Endothelial cell of umbilical vein (primary cell): ENCODE measurements around the gene AGMAT. TPM values are rescaled to one million over a fixed set of nuclear protein-coding genes. Genes with fewer than 3 reads are reported as not detected.
A peak's percentile ranks its signal among the peaks of the same experiment; 100 is the strongest.

Source experiments
- BruUV-seq: library from RNA; stranded (reverse); fragments of 400-500 nt; replicated peaks from 2 replicates; lab custom pipeline; 2021; lab: Mats Ljungman, UMichigan
- CTCF ChIA-PET: fragments of 300-600, 350-600 bp; sonication (Branson Sonifier 250); formaldehyde crosslinking; loops from one replicate; lab custom pipeline; 2021; ENCODE audit warnings: antibody characterized with exemption, inconsistent platforms; lab: Charles Lee
- POLR2A ChIA-PET: fragments of 300-600, 350-600 bp; sonication (Branson Sonifier 250); formaldehyde crosslinking; loops from one replicate; lab custom pipeline; 2021; ENCODE audit warnings: antibody characterized with exemption, inconsistent platforms; lab: Charles Lee
- DNase-seq: peaks from one replicate; pipeline ENCODE4 v3.0.0-alpha.2; 2011; ENCODE audit warnings: low read depth, low spot score
- FAIRE-seq: peaks from 2 replicates; lab custom pipeline; 2011; peaks lifted over from hg19 to GRCh38; lab: Jason Lieb, UNC
- H2AFZ ChIP-seq: 2 replicates; pipeline ENCODE4 v1.6.0; 2012; ENCODE audit warnings: low read depth, low read length, control low read depth, inconsistent platforms
- H3K27ac ChIP-seq: 2 replicates; pipeline ENCODE4 v1.5.1; 2011; ENCODE audit warnings: low read depth, mild to moderate bottlenecking, control low read depth, low read length, moderate library complexity; ENCODE audit not compliant: insufficient read depth
- H3K27me3 ChIP-seq, 2 experiments: 2 replicates each; pipeline versions ENCODE4 v1.6.0 to v1.6.1; 2011; ENCODE audit warnings: low read length in 2 of 2, mixed read lengths in 1 of 2; ENCODE audit not compliant: control insufficient read depth in 2 of 2, insufficient read depth in 2 of 2
- H3K36me3 ChIP-seq, 2 experiments: 2 replicates in 1 of 2; 3 replicates in 1 of 2; pipeline ENCODE4 v1.5.1; 2011; ENCODE audit warnings: low read length in 2 of 2, mild to moderate bottlenecking in 1 of 2, moderate library complexity in 1 of 2; ENCODE audit not compliant: control insufficient read depth in 2 of 2, insufficient read depth in 2 of 2; ENCODE audit errors: extremely low read depth in 1 of 2
- H3K4me1 ChIP-seq: 3 replicates; pipeline ENCODE4 v1.5.1; 2011; ENCODE audit warnings: mild to moderate bottlenecking, low read length; ENCODE audit not compliant: control insufficient read depth, insufficient read depth; ENCODE audit errors: extremely low read depth
- H3K4me2 ChIP-seq: 2 replicates; pipeline ENCODE4 v1.6.1; 2011; ENCODE audit warnings: low read length, control low read depth, mixed read lengths; ENCODE audit not compliant: insufficient read depth
- H3K4me3 ChIP-seq, 3 experiments: fragments of 200-600 bp in 1 of 3; sonication (generic), shearing (Covaris generic) in 1 of 3; replicated peaks in 1 of 3; 2 replicates each; pipeline ENCODE4 v1.5.1; 2011 to 2016; ENCODE audit warnings: control low read depth in 3 of 3, low read length in 3 of 3, mild to moderate bottlenecking in 2 of 3, inconsistent platforms in 1 of 3, low read depth in 1 of 3, moderate library complexity in 1 of 3; ENCODE audit not compliant: insufficient read depth in 1 of 3
- H3K79me2 ChIP-seq: 2 replicates; pipeline ENCODE4 v1.6.0; 2012; ENCODE audit warnings: low read length, inconsistent platforms; ENCODE audit not compliant: control insufficient read depth, insufficient read depth
- H3K9ac ChIP-seq: replicated peaks from 2 replicates; pipeline ENCODE3; 2011; ENCODE audit warnings: low read length, control low read depth; ENCODE audit not compliant: insufficient read depth; ENCODE audit errors: extremely low read depth
- H3K9me1 ChIP-seq: replicated peaks from 3 replicates; pipeline ENCODE4 v1.6.0; 2011; ENCODE audit warnings: mild to moderate bottlenecking, low read length; ENCODE audit not compliant: control insufficient read depth, insufficient read depth; ENCODE audit errors: extremely low read depth
- H3K9me3 ChIP-seq: replicated peaks from 2 replicates; pipeline ENCODE4 v1.5.1; 2012; ENCODE audit warnings: low read length, inconsistent platforms; ENCODE audit not compliant: control insufficient read depth, insufficient read depth
- H4K20me1 ChIP-seq: replicated peaks from 2 replicates; pipeline ENCODE3; 2011; ENCODE audit warnings: mild to moderate bottlenecking, low read length; ENCODE audit not compliant: control insufficient read depth, insufficient read depth; ENCODE audit errors: extremely low read depth
- CTCF ChIP-seq, 2 donors: IDR thresholded peaks; 1 replicate in 1 of 2; 2 replicates in 1 of 2; pipeline ENCODE4 v1.5.1; 2011; ENCODE audit warnings: low read length in 2 of 2, mild to moderate bottlenecking in 2 of 2, moderate library complexity in 2 of 2, control low read depth in 1 of 2, inconsistent platforms in 1 of 2, low read depth in 1 of 2; ENCODE audit not compliant: insufficient read depth in 1 of 2; ENCODE audit errors: extremely low read depth in 1 of 2
- EZH2 ChIP-seq: IDR thresholded peaks from 2 replicates; pipeline ENCODE4 v1.6.1; 2012; ENCODE audit warnings: borderline replicate concordance, low read depth, mild to moderate bottlenecking, moderate library complexity, low read length, inconsistent platforms; ENCODE audit not compliant: severe bottlenecking
- FOS ChIP-seq: IDR thresholded peaks from 2 replicates; pipeline ENCODE4 v1.6.1; 2011; ENCODE audit warnings: mild to moderate bottlenecking, low read length, moderate library complexity, borderline replicate concordance; ENCODE audit not compliant: insufficient read depth
- GATA2 ChIP-seq: IDR thresholded peaks from 2 replicates; pipeline ENCODE4 v1.7.0; 2011; ENCODE audit warnings: low read depth, mild to moderate bottlenecking, moderate library complexity, mixed read lengths, low read length; ENCODE audit not compliant: insufficient read length, insufficient read depth
- JUN ChIP-seq: IDR thresholded peaks from 2 replicates; pipeline ENCODE4 v1.6.1; 2011; ENCODE audit warnings: borderline replicate concordance, low read depth; ENCODE audit not compliant: insufficient read length, insufficient read depth
- MAX ChIP-seq: IDR thresholded peaks from 2 replicates; pipeline ENCODE4 v1.6.1; 2011; ENCODE audit not compliant: insufficient read depth, insufficient read length
- MYC ChIP-seq: IDR thresholded peaks from one replicate; pipeline ENCODE4 v1.6.1; 2011; ENCODE audit warnings: mild to moderate bottlenecking, low read depth, low read length
- POLR2A ChIP-seq: IDR thresholded peaks from 2 replicates; pipeline ENCODE4 v1.6.1; 2012; ENCODE audit warnings: low read depth, mild to moderate bottlenecking, control low read depth, low read length
- POLR2AphosphoS5 ChIP-seq: IDR thresholded peaks from 2 replicates; pipeline ENCODE4 v1.6.1; 2012; ENCODE audit warnings: low read depth, mild to moderate bottlenecking, control low read depth, low read length, moderate library complexity; ENCODE audit not compliant: insufficient read depth
- dilution Hi-C: fragments of 300-500 bp; cut with MboI; formaldehyde crosslinking; loops from one replicate; pipeline ENCODE4 v1.15.0; 2019; ENCODE audit warnings: low sequenced_read_pairs; ENCODE audit not compliant: extremely low pct_ligation_motif_present
- intact Hi-C: fragments of 100-400 bp; cut with micrococcal nuclease; formaldehyde crosslinking; loops from one replicate; pipeline ENCODE4 v1.10.0; 2022
- polyA plus RNA-seq, 4 experiments: library from polyadenylated mRNA; depleted of rRNA in 3 of 4; stranded (reverse) in 3 of 4; unstranded in 1 of 4; fragments of >200 nt; gene quantifications; 2 replicates each; pipeline versions ENCODE4 v1.2.1 to v1.2.3, GENCODE V29; 2011 to 2012; ENCODE audit warnings: missing spikeins in 1 of 4
- total RNA-seq: library from RNA; stranded (reverse); gene quantifications from 2 replicates; pipeline ENCODE4 v1.2.3, GENCODE V29; 2021

AGMAT gene
- total and polyA plus RNA-seq, 2 donors (not counting 3 experiments of a cell fraction or from before 2014, with no cell fraction given) = 0.39 to 1.9 TPM

- Histone ChIP-seq H3K9me1 (no peaks in the 10 kb centered on the region), H3K4me3 (no peak overlapping the region), H3K9me3 (no peaks in the 10 kb centered on the region), H2AFZ (no peak overlapping the region), H3K79me2 (peaks cover 83% of the 10 kb centered on the region), H3K9ac (no peak overlapping the region), H3K36me3 (no peaks in the 10 kb centered on the region), H3K27me3 (no peaks in the 10 kb centered on the region), H3K4me1 (peaks cover 27% of the 10 kb centered on the region), H3K4me2 (peak overlapping the region; percentile 66), H3K27ac (peak overlapping the region; percentile 31), H4K20me1 (no peaks in the 10 kb centered on the region)
- ChIA-PET POLR2A (interaction anchor here (0.7 kb wide), 1 partner anchor 41 kb away, joined by 3 read pairs; no protein-coding TSS in a partner anchor), CTCF (interaction anchor here (1.3 to 1.4 kb wide), 3 partner anchors 12 to 27 kb away, joined by 3 to 4 read pairs (median 4); no protein-coding TSS in a partner anchor)
- TF ChIP-seq JUN (no peak), MAX (no peak), GATA2 (no peak), POLR2A (no peak), EZH2 (no peak), MYC (no peak), CTCF (IDR thresholded peaks at IDR 0.05; ENCODE audit: extremely low read depth in 1 of 2, insufficient read depth in 1 of 2, low read depth in 1 of 2, low read length in 2 of 2) (no peak), FOS (no peak), POLR2AphosphoS5 (no peak)
- DNase-seq (no peak), FAIRE-seq (no peak)
- intact Hi-C loops = no loop called here
- no TSS peak for BruUV-seq
- dilution Hi-C loops = no loop called here
Measured at GRCh38 chr1:15620902-15621682, 36.2 kb upstream of the AGMAT start.
